Tongue (tissue), 2 donors: ENCODE results near the gene CLDN16. TPM values are rescaled to one million over a fixed set of nuclear protein-coding genes. Genes with fewer than 3 reads are reported as not detected.

Source experiments
- DNase-seq: peaks from one replicate; pipeline ENCODE4 v3.0.0-alpha.2; 2015
- total RNA-seq: library from RNA; depleted of rRNA; stranded (reverse); fragments of >200 nt; gene quantifications from one replicate; pipeline ENCODE4 v1.2.3, GENCODE V29; 2014

The CLDN16 gene, protein sequence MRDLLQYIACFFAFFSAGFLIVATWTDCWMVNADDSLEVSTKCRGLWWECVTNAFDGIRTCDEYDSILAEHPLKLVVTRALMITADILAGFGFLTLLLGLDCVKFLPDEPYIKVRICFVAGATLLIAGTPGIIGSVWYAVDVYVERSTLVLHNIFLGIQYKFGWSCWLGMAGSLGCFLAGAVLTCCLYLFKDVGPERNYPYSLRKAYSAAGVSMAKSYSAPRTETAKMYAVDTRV
- not detected for total RNA-seq

DNA sequence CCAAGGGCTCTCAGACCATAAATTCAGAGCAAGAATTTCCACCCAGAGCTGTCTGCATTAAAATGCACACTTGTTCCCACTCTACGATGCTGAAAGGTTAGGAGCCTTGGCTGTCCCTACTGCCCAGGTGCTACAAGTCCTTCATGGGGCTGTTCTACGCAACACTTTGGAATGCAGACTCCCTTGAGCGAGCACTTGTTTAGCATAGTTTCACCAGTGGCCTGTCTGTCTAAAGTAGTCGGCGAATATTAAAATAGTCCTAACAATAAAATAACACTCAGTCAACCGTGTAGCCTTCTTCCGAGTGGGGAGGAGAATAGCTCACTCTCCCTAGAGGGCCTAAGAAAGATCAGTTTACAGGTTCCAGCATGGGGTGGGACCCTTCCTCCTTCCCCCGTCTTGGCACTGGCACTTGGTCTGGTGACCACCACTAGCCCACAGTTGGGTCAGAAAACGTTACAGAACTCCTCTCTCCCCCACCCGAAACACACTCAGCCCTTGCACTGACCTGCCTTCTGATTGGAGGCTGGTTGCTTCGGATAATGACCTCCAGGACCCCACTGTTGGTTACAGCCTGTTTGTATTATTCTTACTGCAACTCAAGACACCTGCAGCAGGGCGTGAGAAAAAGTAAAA lies at the start of gene CLDN16:
TSS of gene CLDN16 (plus strand) at position 586 of the 636 bp plus-strand sequence. CDS start 167 bp downstream, outside the sequence.
- no peak for DNase-seq

DNA sequence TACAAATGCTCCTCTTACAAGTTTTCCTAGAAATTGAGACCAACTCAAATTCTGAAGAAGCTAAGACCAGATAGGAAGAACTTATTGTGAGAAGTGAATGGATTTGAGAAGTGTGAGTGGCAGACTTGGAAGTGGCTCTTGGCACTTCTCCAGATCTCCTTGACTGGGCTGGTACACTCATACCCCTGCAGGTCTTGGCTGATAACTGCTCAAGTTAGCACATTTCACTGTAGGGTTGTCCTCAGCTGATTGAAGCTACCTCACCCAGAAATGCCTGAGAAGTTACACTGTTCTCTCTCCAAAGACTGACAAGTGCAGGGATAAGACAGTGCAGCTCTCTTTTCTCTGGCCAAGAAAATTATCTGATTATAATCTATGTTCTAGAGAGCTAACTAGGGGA lies 49.2 kb upstream of the CLDN16 start:
- peak; percentile 11 for DNase-seq

DNA sequence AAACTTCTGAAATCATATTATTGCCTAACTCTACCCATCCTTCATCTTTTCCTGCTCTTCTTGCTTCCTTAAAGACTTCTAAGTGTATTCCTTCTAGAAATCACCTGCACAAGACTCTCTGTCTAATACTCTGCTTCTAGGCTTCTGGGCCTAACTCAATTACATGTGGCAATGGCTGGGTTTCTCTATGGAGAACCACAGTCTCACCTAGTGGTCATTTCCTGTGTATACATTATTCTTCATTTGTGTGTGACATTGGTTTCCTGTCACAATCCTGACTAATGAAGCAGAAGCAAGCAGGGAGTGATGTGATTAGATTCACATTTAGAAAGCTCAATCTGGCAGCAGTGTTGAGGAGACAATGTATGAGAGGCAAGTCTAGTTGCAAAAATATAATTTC lies 48.8 kb upstream of the CLDN16 start:
- DNase-seq, result no peak

DNA sequence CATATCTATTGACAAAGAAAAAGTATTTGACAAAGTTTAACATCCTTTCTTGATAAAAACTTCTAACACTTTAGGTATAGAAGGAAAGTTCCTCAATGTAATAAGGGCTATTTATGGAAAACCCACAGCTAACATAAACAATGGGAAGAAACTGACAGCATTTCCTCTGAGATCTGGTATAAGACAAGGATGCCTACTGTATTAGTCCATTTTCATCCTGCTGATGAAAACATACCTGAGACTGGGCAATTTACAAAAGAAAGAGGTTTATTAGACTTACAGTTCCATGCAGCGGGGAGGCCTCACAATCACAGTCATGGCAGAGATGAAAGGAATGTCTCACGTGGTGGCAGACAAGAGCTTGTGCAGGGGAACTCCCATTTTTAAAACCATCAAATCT lies 47.9 kb upstream of the CLDN16 start:
- DNase-seq, result no peak

DNA sequence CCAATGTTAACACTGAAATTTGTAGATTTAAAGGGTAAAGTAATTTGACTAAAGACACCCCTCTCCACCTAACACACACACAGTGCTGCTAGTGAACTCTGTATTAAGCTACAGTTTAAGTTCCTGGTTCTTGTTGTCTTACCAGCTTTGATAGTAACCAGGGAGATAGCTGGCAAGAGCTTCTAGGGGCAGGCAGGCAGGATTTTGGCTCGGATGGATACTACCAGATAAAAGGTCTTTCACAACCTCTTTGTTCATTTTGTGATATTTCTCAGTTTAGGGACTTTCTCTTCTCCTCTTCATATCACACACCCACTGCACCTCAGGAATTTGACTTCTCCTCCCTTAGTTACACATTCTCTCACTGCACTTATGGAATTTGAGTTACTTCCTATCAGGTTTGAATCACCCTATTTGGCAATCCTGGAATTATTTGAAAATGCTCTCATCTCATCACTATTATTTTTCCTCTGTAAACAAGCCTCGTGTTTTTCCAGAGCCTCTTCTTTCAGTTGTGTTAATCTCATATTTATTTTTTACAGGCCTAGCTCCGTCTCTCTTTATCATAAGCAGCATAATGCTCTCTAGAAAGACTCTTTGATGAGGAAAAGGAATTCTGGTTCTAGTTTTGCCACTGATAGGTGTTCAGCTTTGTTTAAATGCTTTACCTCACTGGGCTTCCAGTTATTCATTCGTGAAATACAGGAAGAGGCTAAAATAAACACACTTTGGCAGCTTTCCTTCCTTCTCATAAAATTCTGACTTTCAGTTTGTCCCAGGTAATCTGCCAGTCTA lies 42.7 kb upstream of the CLDN16 start:
- DNase-seq, result peak; percentile 16

DNA sequence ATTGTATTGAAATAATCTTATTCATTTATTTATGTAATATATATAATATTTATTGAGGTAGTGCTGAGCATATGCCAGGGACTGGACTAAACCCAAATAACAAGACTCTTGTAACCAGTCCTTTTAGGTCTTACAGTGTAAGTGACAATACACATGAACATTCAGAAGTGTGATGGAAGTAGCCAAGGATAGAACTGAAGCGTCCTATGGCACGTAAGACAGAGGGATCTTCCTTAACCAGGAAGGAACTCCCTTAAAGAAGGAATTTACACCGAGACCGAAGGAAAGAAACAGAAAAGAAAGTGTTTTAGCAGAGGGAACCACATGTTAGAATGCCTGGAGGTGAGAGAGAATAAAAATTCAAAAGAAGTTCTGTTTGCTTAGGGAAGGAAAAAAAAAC lies 42.1 kb upstream of the CLDN16 start:
- no peak for DNase-seq

DNA sequence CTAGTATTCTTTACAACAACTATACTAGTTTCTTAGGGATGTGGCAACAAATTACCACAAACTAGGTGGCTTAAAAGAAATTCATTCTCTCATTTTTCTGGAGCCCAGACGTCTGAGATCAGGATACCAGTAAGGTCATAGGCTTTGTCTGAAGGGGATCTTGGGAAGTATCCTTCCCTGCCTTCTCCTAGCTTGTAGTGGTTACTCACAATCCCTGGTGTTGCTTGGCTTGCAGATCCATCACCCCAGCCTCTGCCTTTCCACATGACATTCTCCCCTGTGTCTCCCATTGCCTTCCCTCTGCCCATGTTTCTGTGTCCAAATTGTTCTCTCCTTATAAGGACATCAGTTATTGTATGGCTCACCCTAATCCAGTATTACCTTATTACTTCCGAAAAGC lies 41.4 kb upstream of the CLDN16 start:
- no peak for DNase-seq

DNA sequence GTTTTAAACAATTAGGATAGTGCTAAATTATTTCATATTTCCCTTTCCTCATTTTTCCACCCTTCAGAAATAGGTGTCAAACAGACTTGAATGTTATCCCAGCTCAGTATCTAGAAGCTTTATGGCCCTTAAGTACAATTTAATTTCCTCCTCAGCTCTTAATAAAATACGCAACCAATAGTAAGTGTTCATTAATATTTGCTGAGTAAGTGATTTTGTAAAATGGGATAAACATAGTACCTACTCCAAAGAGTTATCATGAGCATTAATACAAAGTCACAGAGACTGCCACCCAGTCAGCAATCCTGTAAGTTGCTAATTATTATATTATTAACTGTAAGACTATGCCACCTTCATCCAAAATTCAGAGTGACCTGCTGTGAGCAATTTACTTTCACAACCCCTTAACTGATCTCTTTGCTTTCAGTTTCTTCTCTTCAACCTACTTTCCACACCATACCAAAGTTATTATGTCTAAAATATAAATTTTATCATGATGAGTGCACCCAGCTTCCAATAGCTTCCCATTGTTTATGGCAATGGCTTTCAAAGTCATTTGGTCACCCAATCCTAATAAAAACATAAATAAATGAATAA lies 35.0 kb upstream of the CLDN16 start:
- DNase-seq, result no peak

DNA sequence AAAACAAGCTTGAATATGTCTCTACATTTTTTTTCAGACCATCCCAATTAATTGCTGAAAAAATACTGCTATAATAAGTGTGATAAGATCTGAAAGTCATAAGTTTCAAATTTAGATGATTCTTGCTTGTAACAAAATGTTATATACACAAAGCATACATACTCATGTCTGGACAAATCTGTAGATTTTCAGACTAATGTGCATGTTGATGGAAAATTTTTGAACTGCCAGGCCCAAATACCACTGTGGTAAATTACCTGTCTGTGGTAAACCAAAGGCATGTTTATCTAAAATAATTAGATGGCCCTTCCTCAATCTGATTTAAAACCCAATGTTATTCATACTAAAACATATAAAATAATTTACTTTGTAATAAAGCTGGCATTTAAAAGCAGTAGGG lies 31.7 kb upstream of the CLDN16 start:
- no peak for DNase-seq

DNA sequence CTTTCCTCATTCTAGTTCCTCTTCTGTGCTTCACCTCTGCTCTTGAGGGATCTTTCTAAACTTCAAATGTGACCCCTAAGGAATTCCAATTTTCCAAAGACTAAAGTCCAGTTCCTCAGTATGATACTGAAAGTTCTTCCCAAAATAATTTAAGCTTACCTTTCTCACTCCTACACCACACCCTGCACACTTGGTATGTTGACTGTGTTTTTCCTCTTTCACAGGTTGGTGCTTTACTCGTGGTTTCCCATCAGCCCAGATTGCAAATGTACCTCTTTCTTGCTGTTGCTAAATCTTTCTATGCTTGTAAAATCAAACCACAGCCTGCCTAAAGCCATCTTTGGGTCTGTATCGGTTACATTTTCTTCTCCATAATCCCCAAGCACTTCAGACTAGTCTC lies 30.5 kb upstream of the CLDN16 start:
- DNase-seq, result no peak

DNA sequence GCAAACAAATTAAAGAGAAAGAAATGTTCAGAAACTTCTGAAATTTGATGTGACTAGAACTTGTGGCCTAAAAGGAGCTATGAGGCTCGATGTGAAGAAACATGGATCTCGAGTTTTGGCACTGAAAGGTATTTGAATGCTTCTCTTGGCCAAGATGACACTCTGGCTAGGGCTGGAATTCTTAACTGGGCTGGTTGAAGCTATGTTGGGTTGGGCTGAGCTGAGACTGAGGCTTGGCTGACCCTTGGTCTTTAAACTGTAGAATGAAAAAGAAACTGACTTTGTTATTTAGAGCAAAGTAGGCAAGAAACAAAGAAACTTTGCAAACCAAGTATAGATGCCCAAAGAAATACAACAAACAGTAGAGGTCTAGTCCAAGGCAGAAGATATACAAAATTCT lies 28.1 kb upstream of the CLDN16 start:
- no peak for DNase-seq

DNA sequence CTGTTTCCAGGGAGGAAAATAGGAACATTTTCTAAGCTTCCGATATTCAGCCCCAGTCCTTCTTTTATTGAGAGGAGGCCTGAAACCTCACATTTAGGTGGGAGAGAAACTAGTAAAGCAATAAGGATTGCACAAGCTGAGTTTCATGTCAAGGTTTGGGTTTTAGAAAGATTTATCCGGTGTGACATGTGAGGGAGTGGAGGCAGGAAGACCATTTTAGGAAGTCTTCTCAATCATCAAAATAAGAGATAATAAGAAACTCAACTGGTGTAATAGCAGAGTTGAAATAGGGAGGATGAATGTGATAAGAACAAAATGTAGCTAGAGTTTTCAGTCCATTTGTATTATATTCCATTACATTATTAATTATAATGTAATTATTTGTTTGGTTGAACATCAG lies 27.7 kb upstream of the CLDN16 start:
- no peak for DNase-seq

DNA sequence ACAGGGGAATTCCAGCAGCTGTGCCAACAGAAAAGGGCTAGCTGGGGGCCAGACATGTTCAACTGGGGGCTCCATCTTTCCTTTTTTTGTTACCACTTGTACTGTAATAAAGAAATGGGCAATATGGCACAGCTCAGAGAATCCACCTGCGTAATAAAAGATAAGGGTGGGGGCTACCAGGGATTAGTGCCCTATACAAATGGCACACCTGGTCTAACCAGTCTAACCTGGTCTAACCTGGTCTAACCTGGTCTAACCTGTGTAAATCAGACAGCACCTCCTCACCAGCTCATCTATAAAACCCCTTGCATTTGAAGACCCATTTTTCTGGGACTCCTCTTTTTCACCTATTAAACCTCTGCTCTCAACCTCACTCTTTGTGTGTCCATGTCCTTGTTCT lies 26.2 kb upstream of the CLDN16 start:
- no peak for DNase-seq

DNA sequence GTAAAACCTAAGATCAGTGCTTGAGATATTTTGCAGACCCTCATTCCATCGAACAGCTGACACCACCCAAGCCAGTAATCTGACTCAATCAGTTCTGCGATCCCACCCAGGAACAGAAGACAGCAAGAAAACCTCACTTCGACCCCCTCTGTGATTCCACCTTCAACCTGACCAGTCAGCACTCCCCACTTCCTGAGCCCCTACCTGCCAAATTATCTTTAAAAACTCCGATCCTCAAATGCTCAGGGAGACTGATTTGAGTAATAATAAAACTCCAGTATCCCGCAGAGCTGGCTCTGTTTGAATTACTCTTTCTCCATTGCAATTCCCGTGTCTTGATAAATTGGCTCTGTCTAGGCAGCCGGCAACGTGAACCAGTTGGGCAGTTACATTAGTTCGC lies 25.7 kb upstream of the CLDN16 start:
- DNase-seq, result no peak

DNA sequence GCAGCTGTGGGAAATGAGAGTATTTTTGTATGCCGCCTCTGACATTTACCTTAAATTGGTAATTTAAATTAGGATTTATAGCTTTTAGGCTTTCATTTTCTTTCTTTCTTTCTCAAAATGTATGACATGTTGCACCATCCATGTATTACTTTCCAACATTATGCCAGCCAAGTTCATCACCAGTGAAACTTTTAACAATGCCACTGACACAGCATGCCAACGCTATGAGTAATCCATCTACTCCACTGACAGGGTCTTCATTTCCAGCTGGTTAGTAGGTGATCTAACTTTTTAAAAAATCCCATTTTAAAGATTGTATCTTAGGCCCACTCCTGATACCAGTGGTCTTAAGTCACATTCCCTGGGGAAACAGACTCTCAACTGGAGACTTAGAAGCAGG lies 21.8 kb upstream of the CLDN16 start:
- no peak for DNase-seq

DNA sequence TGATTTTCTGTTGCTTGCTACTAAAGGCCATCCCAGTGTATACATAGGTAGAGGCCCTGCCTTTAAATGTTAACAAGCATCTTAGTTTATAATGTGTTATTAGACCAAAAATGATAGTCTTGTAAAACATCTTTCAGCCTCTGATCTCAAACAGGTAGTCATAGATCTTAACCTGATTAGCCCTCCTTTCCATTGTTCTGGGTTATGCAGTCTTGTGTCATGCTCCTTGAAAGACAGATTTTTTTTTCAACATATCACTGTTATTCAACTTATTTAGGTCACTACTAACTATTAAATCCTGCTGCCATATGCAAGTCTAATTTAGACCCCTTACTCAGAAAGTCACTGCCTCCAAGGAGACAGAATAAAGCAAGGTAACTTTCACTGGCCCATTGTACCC lies 19.1 kb upstream of the CLDN16 start:
- no peak for DNase-seq

DNA sequence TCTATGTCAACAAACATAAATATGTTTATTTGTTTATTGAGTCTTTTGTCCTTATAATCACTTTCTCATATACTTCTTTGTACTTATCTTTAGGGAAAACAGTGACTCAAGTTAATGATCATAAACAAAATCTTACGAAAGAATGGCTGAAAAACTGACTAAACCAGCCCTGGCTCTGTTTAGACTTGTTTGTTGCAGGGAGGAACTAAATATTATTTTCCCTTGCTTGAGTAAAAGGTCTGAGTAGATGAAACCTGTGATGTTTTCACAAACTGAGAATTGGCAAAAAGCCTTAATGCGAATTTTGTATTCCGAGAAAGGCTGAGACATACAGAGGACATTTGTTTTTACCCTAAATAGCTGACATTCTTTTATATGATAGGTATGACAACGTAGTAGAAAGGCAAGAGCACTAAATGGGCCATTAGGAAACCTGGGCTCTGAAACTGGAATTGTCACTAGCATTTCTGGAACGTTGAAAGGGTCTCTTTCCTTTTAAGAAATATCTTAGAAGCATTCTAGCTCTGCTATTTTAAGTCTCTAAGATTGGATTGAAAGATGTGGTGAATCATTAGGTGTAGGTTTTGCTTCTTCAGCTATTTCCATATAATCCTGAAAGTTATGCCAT lies 18.2 kb upstream of the CLDN16 start:
- DNase-seq, result peak; percentile 25

DNA sequence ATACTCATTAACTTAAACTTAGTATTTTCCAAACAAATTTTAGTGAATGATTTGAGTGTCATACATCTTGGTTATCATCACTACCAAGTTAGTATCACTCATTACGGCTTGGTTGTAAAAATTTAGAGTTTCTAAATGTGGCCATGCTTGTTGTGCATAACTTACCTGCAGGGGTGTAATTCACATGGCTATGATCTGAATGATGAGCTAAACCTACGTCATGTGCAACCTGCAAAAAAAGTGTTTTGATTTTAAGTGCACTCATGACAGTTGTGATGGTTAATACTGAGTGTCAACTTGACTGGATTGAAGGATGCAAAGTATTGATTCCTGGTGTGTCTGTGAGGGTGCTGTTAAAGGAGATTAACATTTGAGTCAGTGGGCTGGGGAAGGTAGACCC lies 17.6 kb upstream of the CLDN16 start:
- no peak for DNase-seq

DNA sequence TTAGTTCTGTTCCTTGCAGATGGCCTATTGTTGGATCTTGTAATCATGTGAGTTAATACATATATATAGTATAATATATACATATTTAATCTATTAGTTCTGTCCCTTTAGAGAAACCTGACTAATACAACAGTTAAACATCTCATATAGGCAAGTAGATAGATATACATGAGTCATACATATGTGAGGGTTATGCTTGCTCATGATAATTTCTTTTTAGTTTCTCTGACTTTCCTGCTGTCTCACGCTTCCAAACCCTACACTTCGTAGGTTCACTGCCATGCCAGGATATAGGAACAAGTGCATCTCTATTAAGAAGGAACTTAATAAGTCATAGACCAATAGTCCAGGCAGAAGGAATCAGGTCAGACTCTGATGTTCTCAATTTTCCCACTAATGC lies 16.8 kb upstream of the CLDN16 start:
- no peak for DNase-seq

DNA sequence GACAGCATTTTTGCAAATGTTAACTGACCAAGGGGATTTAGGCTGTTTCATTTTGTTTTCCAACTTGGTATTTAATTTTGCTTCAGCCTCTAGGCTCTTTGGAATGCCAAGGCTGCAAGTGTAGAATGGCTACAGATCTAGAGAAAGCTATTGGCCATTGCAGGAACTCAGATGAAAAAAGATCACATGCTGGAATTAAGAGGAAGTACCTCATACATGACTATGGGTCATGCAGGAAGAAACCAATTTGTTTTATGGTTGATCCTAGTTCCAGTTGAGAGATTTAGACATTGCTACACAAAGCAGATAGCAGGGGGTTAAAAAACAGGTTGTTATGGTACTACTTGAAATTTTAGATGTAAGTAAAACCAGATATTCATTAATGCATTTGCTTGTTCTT lies 12.7 kb upstream of the CLDN16 start:
- no peak for DNase-seq

DNA sequence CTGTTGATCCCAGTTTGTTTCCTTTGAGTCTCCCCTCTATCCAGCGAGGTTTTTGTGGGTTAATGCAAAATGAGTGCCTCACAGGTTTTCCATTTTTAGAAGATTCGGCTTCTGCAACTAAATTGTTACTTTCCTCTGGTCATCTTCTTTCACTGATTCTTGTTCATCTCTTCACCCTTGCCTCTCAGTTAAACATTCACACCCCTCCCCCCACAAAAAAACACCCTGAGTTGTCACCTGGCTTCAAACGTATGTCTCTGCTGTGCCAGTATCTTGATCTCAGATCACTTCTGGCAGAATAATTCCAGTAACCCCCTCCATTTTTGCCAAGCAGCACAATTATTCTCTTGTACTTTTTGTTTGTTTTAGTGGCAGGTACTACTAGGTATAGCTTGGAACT lies 12.3 kb upstream of the CLDN16 start:
- no peak for DNase-seq

DNA sequence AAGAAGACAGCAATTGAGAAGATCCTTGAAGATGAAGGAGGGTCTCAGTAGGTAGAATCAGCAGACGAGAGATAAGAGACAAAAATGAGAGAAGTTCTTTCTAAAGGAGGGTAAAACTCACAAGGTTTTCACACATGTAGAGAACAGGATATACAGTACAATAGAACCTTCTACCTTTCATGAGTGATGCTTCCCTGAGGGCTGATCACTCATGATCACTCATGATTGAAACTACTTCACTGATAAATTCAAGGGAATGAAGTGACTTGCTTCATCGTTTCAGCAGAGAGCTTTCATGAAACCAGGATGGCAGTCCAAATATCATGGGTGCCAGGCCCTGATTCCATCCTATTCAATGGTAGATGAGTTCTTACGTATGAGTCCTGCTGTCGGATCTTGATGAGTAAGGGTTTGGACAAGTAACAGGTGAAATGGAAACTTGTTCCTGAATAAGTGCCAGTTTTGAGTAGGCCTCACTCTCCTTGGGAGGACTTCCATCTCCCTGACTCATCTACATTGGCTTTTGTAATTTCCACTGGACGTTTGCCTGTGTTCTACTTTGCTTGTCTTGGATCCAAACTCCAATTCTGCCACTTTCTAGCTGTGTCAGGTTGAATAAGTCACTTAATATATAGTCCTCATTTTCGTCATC lies 9.6 kb upstream of the CLDN16 start:
- DNase-seq, result peak; percentile 2
